NCI-H128 (cell line): Measurements from ENCODE around the gene MADCAM1.

Source experiments
- DNase-seq: peaks from one replicate; lab custom pipeline; 2025; ENCODE audit not compliant: unreplicated experiment; lab: John Stamatoyannopoulos, UW

Gene MADCAM1

DNA sequence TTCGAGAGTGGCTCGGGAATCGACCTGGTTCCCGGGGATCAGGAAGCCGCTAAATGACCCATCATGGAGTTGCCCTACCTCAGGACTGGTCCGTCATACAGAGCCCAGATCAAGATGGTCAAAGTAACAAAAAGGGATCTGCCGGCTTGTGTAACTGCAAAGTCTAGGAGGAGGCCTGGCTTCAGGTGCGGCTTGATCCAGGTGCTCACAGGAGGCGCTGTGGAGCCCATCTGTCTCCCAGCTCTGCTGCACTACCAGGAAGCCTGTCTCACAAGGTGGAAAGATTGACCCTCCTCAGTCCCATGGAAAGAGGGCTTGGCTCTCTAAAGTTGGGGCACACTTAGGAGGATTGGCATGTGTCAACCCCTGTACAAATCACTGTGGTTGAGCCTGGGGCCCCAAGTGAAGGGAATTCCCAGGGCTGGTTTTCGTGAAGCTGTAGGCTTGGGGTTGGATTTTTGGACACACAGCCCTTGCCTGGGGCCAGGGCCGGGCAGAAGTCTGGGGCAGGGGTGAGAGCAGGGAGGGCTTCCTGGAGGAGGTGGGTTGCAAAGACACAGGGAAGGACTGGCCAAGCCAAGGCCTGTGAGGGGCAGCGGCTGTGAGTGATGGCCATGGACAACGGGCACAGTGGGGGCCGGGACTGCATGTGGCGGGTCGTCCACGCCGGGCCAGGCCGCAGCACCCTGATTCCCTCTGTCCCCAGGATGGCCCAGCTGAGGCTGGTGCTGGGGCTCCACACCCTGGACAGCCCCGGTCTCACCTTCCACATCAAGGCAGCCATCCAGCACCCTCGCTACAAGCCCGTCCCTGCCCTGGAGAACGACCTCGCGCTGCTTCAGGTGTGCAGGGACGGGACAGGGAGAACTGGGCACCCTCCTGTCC, 51.8 kb downstream of the MADCAM1 start:
- DNase-seq: no peak

- DNase-seq: no peak
Measured at GRCh38 chr19:548886-549830, 52.9 kb downstream of the MADCAM1 start.

GRCh38 chr19:554817-555216, 58.5 kb downstream of the MADCAM1 start:
- DNase-seq: no peak
